Measurements from ENCODE around the gene ATXN7L1.
A peak's percentile ranks its signal among the peaks of the same experiment; 100 is the strongest.

ATXN7L1 gene

DNA sequence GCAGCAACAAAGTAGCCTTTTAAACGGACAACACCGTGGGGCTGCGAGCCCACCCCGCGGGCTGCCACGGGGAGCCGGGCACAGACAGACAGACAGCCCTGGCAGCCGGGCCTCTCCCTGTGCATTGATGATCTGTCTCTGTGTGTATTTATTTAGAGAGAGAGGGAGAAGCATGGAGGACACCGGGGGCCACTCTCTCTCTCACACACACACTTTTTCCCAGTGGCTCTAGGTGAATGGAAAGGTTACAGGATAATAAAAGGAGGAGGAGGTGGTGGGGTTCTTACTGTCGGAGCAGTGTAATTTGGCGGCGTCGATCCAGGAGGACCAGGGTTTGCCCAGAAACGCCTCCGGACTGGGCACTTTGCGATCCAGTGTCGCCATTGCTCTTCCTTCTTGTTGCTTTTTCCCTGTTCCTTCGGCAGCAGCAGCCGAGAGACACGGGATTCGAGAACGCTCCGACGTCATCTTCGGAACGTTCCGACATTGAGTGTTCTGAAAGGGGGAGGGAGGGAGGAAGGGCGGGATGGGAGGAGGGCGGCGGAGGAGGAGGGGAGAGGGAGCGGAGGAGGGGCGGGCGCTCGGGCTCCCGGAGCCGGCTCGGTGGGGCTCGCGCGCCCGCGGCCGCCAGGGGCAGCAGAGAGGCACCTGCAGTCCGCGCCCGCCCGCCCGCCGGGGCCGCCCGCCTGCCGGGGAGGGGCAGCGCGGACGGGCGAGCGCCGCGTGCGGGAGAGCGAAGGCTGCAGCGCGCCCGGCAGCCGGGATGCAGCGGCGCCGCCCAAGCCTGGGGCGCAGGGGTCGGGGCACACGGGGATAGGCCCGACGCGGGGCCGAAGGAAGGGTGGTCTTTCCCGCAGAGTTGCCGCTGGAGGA lies at the start of gene ATXN7L1 (continued):
- TF ChIP-seq, protein P1, sequence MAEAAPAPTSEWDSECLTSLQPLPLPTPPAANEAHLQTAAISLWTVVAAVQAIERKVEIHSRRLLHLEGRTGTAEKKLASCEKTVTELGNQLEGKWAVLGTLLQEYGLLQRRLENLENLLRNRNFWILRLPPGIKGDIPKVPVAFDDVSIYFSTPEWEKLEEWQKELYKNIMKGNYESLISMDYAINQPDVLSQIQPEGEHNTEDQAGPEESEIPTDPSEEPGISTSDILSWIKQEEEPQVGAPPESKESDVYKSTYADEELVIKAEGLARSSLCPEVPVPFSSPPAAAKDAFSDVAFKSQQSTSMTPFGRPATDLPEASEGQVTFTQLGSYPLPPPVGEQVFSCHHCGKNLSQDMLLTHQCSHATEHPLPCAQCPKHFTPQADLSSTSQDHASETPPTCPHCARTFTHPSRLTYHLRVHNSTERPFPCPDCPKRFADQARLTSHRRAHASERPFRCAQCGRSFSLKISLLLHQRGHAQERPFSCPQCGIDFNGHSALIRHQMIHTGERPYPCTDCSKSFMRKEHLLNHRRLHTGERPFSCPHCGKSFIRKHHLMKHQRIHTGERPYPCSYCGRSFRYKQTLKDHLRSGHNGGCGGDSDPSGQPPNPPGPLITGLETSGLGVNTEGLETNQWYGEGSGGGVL (tag by site-specific recombination; IDR thresholded peaks at IDR 0.05): peak; percentile 58
- TF ChIP-seq, protein P2, sequence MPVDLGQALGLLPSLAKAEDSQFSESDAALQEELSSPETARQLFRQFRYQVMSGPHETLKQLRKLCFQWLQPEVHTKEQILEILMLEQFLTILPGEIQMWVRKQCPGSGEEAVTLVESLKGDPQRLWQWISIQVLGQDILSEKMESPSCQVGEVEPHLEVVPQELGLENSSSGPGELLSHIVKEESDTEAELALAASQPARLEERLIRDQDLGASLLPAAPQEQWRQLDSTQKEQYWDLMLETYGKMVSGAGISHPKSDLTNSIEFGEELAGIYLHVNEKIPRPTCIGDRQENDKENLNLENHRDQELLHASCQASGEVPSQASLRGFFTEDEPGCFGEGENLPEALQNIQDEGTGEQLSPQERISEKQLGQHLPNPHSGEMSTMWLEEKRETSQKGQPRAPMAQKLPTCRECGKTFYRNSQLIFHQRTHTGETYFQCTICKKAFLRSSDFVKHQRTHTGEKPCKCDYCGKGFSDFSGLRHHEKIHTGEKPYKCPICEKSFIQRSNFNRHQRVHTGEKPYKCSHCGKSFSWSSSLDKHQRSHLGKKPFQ (tag by site-specific recombination; IDR thresholded peaks at IDR 0.05): no peak
- TF ChIP-seq ZNF629 (tag by site-specific recombination; IDR thresholded peaks at IDR 0.05) (peak; percentile 68), ZNF121 (tag by site-specific recombination; IDR thresholded peaks at IDR 0.05) (no peak), PRDM1 (tag by site-specific recombination; IDR thresholded peaks at IDR 0.05) (peak; percentile 86), ZNF670 (tag by site-specific recombination; IDR thresholded peaks at IDR 0.05; ENCODE audit: low read depth) (no peak), BCL11B (tag by site-specific recombination; IDR thresholded peaks at IDR 0.05; ENCODE audit: low read depth) (no peak), ZNF324 (tag by site-specific recombination; IDR thresholded peaks at IDR 0.05) (peak; percentile 78; the same call in 1 of the 2 replicates), ZNF626 (tag by site-specific recombination; IDR thresholded peaks at IDR 0.05) (no peak), ZNF138 (tag by site-specific recombination; IDR thresholded peaks at IDR 0.05; ENCODE audit: borderline replicate concordance) (no peak), ZNF747 (tag by site-specific recombination; IDR thresholded peaks at IDR 0.05) (no peak), HOXD13 (CRISPR knock-in tag; IDR thresholded peaks at IDR 0.05; ENCODE audit: borderline replicate concordance) (no peak), KLF1 (tag by site-specific recombination; IDR thresholded peaks at IDR 0.05) (peak; percentile 61; the same call in 1 of the 2 replicates), ZNF529 (tag by site-specific recombination; IDR thresholded peaks at IDR 0.05; ENCODE audit: insufficient replicate concordance) (no peak), ZNF239 (tag by site-specific recombination; IDR thresholded peaks at IDR 0.05) (no peak), ZNF302 (tag by site-specific recombination; IDR thresholded peaks at IDR 0.05; ENCODE audit: low read depth) (no peak), ZNF473 (tag by site-specific recombination; IDR thresholded peaks at IDR 0.05) (no peak), SP3 (tag by site-specific recombination; IDR thresholded peaks at IDR 0.05) (peak; percentile 71)
- TF ChIP-seq, protein P3, sequence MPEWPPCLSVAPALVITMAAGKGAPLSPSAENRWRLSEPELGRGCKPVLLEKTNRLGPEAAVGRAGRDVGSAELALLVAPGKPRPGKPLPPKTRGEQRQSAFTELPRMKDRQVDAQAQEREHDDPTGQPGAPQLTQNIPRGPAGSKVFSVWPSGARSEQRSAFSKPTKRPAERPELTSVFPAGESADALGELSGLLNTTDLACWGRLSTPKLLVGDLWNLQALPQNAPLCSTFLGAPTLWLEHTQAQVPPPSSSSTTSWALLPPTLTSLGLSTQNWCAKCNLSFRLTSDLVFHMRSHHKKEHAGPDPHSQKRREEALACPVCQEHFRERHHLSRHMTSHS (tag by site-specific recombination; IDR thresholded peaks at IDR 0.05): no peak
- TF ChIP-seq, protein P4, sequence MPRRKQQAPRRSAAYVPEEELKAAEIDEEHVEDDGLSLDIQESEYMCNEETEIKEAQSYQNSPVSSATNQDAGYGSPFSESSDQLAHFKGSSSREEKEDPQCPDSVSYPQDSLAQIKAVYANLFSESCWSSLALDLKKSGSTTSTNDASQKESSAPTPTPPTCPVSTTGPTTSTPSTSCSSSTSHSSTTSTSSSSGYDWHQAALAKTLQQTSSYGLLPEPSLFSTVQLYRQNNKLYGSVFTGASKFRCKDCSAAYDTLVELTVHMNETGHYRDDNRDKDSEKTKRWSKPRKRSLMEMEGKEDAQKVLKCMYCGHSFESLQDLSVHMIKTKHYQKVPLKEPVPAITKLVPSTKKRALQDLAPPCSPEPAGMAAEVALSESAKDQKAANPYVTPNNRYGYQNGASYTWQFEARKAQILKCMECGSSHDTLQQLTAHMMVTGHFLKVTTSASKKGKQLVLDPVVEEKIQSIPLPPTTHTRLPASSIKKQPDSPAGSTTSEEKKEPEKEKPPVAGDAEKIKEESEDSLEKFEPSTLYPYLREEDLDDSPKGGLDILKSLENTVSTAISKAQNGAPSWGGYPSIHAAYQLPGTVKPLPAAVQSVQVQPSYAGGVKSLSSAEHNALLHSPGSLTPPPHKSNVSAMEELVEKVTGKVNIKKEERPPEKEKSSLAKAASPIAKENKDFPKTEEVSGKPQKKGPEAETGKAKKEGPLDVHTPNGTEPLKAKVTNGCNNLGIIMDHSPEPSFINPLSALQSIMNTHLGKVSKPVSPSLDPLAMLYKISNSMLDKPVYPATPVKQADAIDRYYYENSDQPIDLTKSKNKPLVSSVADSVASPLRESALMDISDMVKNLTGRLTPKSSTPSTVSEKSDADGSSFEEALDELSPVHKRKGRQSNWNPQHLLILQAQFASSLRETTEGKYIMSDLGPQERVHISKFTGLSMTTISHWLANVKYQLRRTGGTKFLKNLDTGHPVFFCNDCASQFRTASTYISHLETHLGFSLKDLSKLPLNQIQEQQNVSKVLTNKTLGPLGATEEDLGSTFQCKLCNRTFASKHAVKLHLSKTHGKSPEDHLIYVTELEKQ (tag by site-specific recombination; IDR thresholded peaks at IDR 0.05; ENCODE audit: borderline replicate concordance): no peak
- TF ChIP-seq, protein P5, sequence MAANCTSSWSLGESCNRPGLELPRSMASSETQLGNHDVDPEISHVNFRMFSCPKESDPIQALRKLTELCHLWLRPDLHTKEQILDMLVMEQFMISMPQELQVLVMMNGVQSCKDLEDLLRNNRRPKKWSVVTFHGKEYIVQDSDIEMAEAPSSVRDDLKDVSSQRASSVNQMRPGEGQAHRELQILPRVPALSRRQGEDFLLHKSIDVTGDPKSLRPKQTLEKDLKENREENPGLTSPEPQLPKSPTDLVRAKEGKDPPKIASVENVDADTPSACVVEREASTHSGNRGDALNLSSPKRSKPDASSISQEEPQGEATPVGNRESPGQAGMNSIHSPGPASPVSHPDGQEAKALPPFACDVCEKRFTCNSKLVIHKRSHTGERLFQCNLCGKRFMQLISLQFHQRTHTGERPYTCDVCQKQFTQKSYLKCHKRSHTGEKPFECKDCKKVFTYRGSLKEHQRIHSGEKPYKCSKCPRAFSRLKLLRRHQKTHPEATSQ (tag by site-specific recombination; IDR thresholded peaks at IDR 0.05): no peak
- TF ChIP-seq, protein P6, sequence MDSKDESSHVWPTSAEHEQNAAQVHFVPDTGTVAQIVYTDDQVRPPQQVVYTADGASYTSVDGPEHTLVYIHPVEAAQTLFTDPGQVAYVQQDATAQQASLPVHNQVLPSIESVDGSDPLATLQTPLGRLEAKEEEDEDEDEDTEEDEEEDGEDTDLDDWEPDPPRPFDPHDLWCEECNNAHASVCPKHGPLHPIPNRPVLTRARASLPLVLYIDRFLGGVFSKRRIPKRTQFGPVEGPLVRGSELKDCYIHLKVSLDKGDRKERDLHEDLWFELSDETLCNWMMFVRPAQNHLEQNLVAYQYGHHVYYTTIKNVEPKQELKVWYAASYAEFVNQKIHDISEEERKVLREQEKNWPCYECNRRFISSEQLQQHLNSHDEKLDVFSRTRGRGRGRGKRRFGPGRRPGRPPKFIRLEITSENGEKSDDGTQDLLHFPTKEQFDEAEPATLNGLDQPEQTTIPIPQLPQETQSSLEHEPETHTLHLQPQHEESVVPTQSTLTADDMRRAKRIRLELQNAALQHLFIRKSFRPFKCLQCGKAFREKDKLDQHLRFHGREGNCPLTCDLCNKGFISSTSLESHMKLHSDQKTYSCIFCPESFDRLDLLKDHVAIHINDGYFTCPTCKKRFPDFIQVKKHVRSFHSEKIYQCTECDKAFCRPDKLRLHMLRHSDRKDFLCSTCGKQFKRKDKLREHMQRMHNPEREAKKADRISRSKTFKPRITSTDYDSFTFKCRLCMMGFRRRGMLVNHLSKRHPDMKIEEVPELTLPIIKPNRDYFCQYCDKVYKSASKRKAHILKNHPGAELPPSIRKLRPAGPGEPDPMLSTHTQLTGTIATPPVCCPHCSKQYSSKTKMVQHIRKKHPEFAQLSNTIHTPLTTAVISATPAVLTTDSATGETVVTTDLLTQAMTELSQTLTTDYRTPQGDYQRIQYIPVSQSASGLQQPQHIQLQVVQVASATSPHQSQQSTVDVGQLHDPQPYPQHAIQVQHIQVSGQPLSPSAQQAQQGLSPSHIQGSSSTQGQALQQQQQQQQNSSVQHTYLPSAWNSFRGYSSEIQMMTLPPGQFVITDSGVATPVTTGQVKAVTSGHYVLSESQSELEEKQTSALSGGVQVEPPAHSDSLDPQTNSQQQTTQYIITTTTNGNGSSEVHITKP (tag by site-specific recombination; IDR thresholded peaks at IDR 0.05): peak; percentile 8; the same call in 1 of the 2 replicates
- TF ChIP-seq, protein P7, sequence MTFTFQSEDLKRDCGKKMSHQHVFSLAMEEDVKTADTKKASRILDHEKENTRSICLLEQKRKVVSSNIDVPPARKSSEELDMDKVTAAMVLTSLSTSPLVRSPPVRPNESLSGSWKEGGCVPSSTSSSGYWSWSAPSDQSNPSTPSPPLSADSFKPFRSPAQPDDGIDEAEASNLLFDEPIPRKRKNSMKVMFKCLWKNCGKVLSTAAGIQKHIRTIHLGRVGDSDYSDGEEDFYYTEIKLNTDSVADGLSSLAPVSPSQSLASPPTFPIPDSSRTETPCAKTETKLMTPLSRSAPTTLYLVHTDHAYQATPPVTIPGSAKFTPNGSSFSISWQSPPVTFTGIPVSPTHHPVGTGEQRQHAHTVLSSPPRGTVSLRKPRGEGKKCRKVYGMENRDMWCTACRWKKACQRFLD (tag by site-specific recombination; IDR thresholded peaks at IDR 0.05): no peak

All from HEK293 (cell line).